PC-9 (cell line): Measurements from ENCODE around the gene TMEM139. TPM values are rescaled to one million over a fixed set of nuclear protein-coding genes. Genes with fewer than 3 reads are reported as not detected.

ENCODE experiments used
- BruUV-seq: library from RNA; stranded (reverse); fragments of 400-500 nt; replicated peaks from 2 replicates; lab custom pipeline; 2021; lab: Mats Ljungman, UMichigan
- CTCF ChIA-PET: fragments of 300-600 bp; sonication (Branson Sonifier 250); formaldehyde crosslinking; loops from one replicate; lab custom pipeline; 2022; ENCODE audit warnings: antibody characterized with exemption; lab: Charles Lee
- POLR2A ChIA-PET: fragments of 300-600 bp; sonication (Branson Sonifier 250); formaldehyde crosslinking; loops from one replicate; lab custom pipeline; 2022; ENCODE audit warnings: antibody characterized with exemption; ENCODE audit not compliant: unreplicated experiment; lab: Charles Lee
- DNase-seq, 2 experiments: peaks; one replicate each; pipeline versions ENCODE4 v3.0.0 to v3.0.0-alpha.2; 2015 to 2022; ENCODE audit warnings: mixed read lengths in 1 of 2
- H2AFZ ChIP-seq: fragments of 200-600 bp; sonication (generic); 2 replicates; pipeline ENCODE4 v1.8.1; 2017; ENCODE audit warnings: antibody characterized with exemption
- H3F3A ChIP-seq: fragments of 200-600 bp; sonication (generic); 2 replicates; pipeline ENCODE4 v1.8.1; 2017; ENCODE audit warnings: antibody characterized with exemption, mild to moderate bottlenecking, low read depth; ENCODE audit not compliant: insufficient read depth
- H3K27ac ChIP-seq: fragments of 200-600 bp; sonication (generic); 2 replicates; pipeline ENCODE4 v1.6.1; 2016; ENCODE audit warnings: mixed run types
- H3K27me3 ChIP-seq: fragments of 200-600 bp; sonication (generic); 2 replicates; pipeline ENCODE4 v1.6.1; 2016; ENCODE audit warnings: low read depth, mixed run types; ENCODE audit not compliant: insufficient read depth
- H3K36me3 ChIP-seq: fragments of 200-600 bp; sonication (generic); 2 replicates; pipeline ENCODE4 v1.6.1; 2016; ENCODE audit warnings: low read depth, mixed run types
- H3K4me1 ChIP-seq: fragments of 200-600 bp; sonication (generic); replicated peaks from 2 replicates; pipeline ENCODE4 v1.6.1; 2016; ENCODE audit warnings: mixed run types; ENCODE audit not compliant: insufficient read depth
- H3K4me2 ChIP-seq: fragments of 200-600 bp; sonication (generic); 2 replicates; pipeline ENCODE4 v1.6.1; 2017; ENCODE audit warnings: mixed run types
- H3K4me3 ChIP-seq: fragments of 200-600 bp; sonication (generic); 2 replicates; pipeline ENCODE4 v1.6.1; 2016; ENCODE audit warnings: mixed run types
- H3K79me2 ChIP-seq: fragments of 200-600 bp; sonication (generic); 2 replicates; pipeline ENCODE4 v1.6.1; 2017; ENCODE audit warnings: low read depth, mixed run types
- H3K9me2 ChIP-seq: fragments of 200-600 bp; sonication (generic); 2 replicates; pipeline ENCODE4 v1.8.1; 2017; ENCODE audit warnings: mild to moderate bottlenecking; ENCODE audit not compliant: insufficient read depth
- H3K9me3 ChIP-seq: fragments of 200-600 bp; sonication (generic); 2 replicates; pipeline ENCODE4 v1.8.1; 2016; ENCODE audit warnings: low read depth; ENCODE audit not compliant: insufficient read depth
- H4K20me1 ChIP-seq: fragments of 200-600 bp; sonication (generic); 2 replicates; pipeline ENCODE4 v1.8.1; 2017; ENCODE audit not compliant: insufficient read depth
- CTCF ChIP-seq: fragments of 200-600 bp; sonication (generic); conservative IDR thresholded peaks from 2 replicates; pipeline ENCODE4 v1.6.1; 2017; ENCODE audit warnings: mixed run types, antibody characterized with exemption, mild to moderate bottlenecking, moderate library complexity
- EZH2 ChIP-seq: fragments of 200-600 bp; sonication (generic); IDR thresholded peaks from 2 replicates; pipeline ENCODE4 v1.8.0; 2017; ENCODE audit warnings: antibody characterized with exemption, low read depth
- intact Hi-C: fragments of 100-400 bp; cut with micrococcal nuclease; formaldehyde crosslinking; loops from one replicate; pipeline ENCODE4 v1.10.0; 2022; ENCODE audit not compliant: unreplicated experiment
- total RNA-seq: library from RNA; stranded (reverse); gene quantifications from 2 replicates; pipeline ENCODE4 v1.2.3, GENCODE V29; 2021

Gene TMEM139
- total RNA-seq, 1 experiment from 2014 or later, result 131 TPM

GRCh38 chr7:143255564-143255963 lies 29.2 kb upstream of the TMEM139 start:
- Histone ChIP-seq H3K4me2 (no peak overlapping the region), H3K4me3 (no peak overlapping the region), H2AFZ (no peak overlapping the region), H3F3A (peaks cover 22% of the 10 kb centered on the region), H3K9me2 (no peaks in the 10 kb centered on the region), H3K79me2 (no peaks in the 10 kb centered on the region), H3K27me3 (no peaks in the 10 kb centered on the region), H3K9me3 (peaks cover 3% of the 10 kb centered on the region; the same call in 1 of the 2 replicates), H3K4me1 (peaks cover 39% of the 10 kb centered on the region), H4K20me1 (no peaks in the 10 kb centered on the region), H3K36me3 (no peaks in the 10 kb centered on the region), H3K27ac (no peak overlapping the region)
- CTCF ChIA-PET, result no interaction called here
- POLR2A ChIA-PET, result interaction anchor here (0.5 to 0.7 kb wide), 2 partner anchors 442 to 463 kb away, joined by 3 read pairs; no protein-coding TSS in a partner anchor
- TF ChIP-seq EZH2, result no peak
- TF ChIP-seq CTCF, result no peak
- BruUV-seq, result no TSS peak
- DNase-seq, result no peak
- intact Hi-C loops, result no loop called here

GRCh38 chr7:143256325-143256724 lies 28.4 kb upstream of the TMEM139 start:
- peaks cover 34% of the 10 kb centered on the region for H3K4me1 ChIP-seq
- no peaks in the 10 kb centered on the region for H3K36me3 ChIP-seq
- DNase-seq, result no peak
- ChIA-PET POLR2A (interaction anchor here (0.7 kb wide), 2 partner anchors 15 to 70 kb away, joined by 3 to 11 read pairs; no protein-coding TSS in a partner anchor), CTCF (no interaction called here)
- H3F3A ChIP-seq, result peaks cover 25% of the 10 kb centered on the region
- no peak overlapping the region for H3K4me3 ChIP-seq
- H3K4me2 ChIP-seq, result no peak overlapping the region
- H3K79me2 ChIP-seq, result no peaks in the 10 kb centered on the region
- peaks cover 3% of the 10 kb centered on the region; the same call in 1 of the 2 replicates for H3K9me3 ChIP-seq
- no TSS peak for BruUV-seq
- intact Hi-C loops, result no loop called here
- no peaks in the 10 kb centered on the region for H4K20me1 ChIP-seq
- H3K27me3 ChIP-seq, result no peaks in the 10 kb centered on the region
- no peak overlapping the region for H3K27ac ChIP-seq
- no peaks in the 10 kb centered on the region for H3K9me2 ChIP-seq
- no peak overlapping the region for H2AFZ ChIP-seq
- TF ChIP-seq CTCF (no peak), EZH2 (no peak)

DNA sequence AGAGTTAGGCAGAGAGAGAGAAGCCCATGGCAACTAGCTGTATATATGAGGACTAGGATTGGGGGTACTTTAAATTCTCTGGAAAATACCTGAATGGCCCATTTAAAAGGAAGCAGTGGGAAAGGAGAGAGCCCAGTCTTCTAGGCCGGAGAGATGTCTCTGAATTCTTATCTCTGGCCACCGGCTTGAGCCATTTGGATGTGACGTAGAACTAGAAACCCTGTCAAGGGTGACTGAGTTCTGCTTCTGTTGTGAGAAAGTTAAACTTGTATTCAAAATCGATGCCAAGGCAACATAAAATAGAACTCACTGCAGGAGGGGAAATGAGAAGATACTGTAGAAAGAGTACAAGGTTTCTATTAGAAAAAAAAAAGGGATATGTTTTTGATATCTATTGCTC lies 27.8 kb upstream of the TMEM139 start:
- intact Hi-C loops, result no loop called here
- CTCF ChIA-PET, result no interaction called here
- BruUV-seq, result no TSS peak

More for the DNA sequence above, 27.8 kb upstream of the TMEM139 start:
- H4K20me1 ChIP-seq, result no peaks in the 10 kb centered on the region
- H2AFZ ChIP-seq, result no peak overlapping the region
- H3K27ac ChIP-seq, result no peak overlapping the region
- no peaks in the 10 kb centered on the region for H3K27me3 ChIP-seq
- H3F3A ChIP-seq, result peaks cover 25% of the 10 kb centered on the region
- no peaks in the 10 kb centered on the region for H3K9me2 ChIP-seq
- DNase-seq, result no peak
- H3K79me2 ChIP-seq, result no peaks in the 10 kb centered on the region
- TF ChIP-seq CTCF, result no peak
- no peaks in the 10 kb centered on the region for H3K36me3 ChIP-seq
- H3K4me3 ChIP-seq, result no peak overlapping the region
- peaks cover 33% of the 10 kb centered on the region for H3K4me1 ChIP-seq
- H3K4me2 ChIP-seq, result no peak overlapping the region
- POLR2A ChIA-PET, result interaction anchor here (0.7 kb wide), 2 partner anchors 15 to 69 kb away, joined by 3 to 11 read pairs; no protein-coding TSS in a partner anchor
- peaks cover 3% of the 10 kb centered on the region; the same call in 1 of the 2 replicates for H3K9me3 ChIP-seq
